H54 (cell line): ENCODE measurements around the gene L2HGDH.
"Not testable (repeated sequence)": the region's sequence is repeated elsewhere in the genome, so short reads cannot be mapped to it uniquely, and the experiment has no call there.

Source experiments
- DNase-seq: peaks from one replicate; pipeline ENCODE4 v3.0.0; 2011; ENCODE audit warnings: low spot score, mixed read lengths; ENCODE audit not compliant: insufficient read length
- FAIRE-seq: peaks from 3 replicates; lab custom pipeline; 2011; peaks lifted over from hg19 to GRCh38; lab: Jason Lieb, UNC
- POLR2A ChIP-seq: IDR thresholded peaks from 2 replicates; pipeline ENCODE4 v1.6.1; 2011; ENCODE audit warnings: low read depth, mild to moderate bottlenecking, low read length

The L2HGDH gene

GRCh38 chr14:50333014-50333509 is 21.0 kb upstream of the L2HGDH start:
- peak; percentile 33 for FAIRE-seq

DNA sequence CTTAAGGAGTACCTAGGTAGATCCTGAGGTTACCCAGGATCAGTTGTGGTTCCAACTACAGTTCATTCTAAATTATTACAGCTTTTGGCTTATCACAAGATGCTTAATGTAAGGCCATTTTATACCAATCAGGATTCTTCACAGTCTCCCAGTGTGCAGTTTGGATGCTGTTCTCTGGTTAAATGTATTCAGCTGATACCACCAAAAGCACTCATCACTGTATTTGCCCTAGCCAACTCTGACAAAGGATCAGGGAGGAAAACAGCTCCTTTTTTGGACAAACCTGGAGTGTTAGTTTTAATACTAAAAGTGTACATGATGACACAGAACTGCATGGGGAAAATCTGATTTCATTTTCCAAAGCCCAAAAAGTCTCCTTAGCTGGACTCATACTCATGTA is 19.6 kb upstream of the L2HGDH start:
- FAIRE-seq = no peak
- no peak for DNase-seq
- TF ChIP-seq POLR2A = no peak

More at GRCh38 chr14:50333014-50333509, 21.0 kb upstream of the L2HGDH start:
- TF ChIP-seq POLR2A = no peak
- DNase-seq = no peak

DNA sequence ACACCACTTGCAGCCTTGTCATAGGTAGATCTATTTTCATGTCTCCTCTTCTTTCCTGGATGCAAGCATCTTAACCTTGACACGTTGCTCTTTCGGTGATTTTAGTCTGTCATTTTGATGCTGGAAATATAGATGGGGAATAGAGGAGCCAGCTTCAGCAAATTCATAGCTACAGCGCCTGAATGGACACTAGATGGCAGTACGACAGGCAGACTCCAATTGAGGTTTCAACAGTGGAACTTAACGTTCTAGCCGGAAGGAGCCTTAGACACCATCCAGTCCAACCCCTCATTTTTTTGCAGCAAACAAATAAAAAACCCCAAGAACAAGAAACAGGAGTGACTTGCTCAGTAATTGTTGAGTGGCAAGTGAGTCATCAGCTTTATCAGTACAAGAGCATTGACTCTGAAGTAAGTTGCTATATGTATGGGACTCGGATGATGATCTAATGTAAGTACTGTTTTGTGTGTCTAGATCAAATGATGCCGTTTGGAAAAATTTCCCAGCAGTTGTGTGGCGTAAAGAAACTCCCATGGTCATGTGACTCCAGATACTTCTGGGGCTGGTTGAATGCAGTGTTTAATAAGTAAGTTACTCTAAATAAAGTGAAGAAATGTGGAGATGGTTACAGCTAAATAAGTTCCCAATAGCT is 9.1 kb upstream of the L2HGDH start:
- TF ChIP-seq POLR2A = no peak
- FAIRE-seq (peak; percentile 95), DNase-seq (no peak)

DNA sequence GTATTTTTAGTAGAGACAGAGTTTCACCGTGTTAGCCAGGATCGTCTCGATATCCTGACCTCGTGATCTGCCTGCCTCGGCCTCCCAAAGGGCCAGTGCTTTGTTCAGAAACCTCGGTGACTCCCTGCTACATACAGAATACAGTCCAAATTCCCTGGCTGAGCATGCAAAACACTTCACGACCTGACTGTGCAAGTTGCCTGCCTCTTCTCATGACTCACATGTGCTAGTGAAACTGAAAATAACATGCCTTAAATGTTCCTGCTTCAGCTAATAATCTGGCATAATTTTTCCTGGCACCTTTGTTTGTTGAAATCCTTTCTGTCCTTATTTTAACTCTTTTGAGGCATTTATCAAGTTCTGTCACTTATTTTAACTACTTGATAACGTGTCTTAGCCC is 8.3 kb upstream of the L2HGDH start:
- no peak for TF ChIP-seq POLR2A
- DNase-seq = no peak
- FAIRE-seq = peak; percentile 75

DNA sequence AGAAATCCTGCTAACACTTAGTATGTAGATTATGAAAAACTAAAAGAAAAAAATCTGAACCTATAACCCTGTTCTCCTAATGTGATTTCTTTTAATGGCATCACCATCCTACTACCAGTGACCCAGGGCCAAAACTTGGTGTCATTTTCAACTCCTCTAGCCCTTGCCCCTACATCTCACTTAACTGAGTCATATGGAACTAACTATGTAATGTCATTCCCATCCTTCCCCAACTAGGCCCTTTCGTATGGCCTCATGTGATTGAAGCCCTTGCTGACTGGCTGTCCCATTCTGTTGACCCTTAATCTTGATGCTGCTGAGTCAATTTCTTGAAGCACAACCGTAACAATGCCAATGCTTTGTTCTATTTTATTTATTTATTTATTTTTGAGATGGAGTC is 7.7 kb upstream of the L2HGDH start:
- DNase-seq = no peak
- no peak for TF ChIP-seq POLR2A
- FAIRE-seq = no peak

DNA sequence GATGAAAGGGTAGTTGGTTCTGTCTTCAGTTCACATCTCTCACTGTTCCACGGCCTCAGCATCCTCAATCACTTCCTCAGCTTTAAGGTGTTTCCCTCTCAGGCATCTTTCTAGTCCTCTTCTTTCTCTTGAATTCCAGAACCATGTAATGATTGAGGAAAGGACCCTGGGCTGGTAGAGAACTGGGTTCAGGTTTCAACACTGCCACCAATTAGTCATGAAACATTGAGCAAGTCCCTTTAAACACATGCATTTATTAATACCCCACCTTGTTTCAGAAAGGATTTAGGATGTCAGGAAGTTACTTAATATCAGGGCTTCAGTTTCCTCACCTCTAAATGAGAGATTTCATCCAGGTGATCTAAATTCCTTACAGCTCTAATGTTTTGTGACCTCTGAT is 7.3 kb upstream of the L2HGDH start:
- no peak for TF ChIP-seq POLR2A
- no peak for FAIRE-seq
- no peak for DNase-seq

DNA sequence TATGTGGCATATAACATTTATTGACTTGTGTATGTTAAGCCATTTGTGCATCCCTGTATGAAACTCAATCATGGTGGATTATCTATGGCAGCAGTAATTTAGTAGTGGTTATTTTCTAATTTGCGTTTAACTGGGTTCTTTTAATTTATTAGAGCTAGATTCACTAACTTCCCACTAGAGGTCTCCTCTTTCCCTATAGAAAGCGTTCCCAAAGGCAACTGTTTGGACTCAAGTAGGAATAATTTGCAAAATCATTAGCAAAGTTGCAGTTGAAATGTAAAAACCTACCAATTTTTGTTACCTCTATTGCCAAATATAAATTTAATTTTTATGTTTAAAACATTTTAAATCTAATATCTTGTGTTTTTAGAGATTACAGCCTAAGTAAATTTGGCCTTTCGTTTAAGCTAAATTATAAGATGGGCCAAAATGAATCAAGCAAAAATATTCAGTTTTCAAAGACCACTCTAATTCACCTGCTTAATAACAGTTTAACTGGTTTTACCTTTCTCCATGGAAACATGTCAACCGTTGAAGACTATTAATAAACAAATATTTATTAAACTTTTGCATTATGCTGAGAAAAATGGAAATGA is 6.1 kb upstream of the L2HGDH start:
- FAIRE-seq (no peak), DNase-seq (no peak)
- no peak for TF ChIP-seq POLR2A

DNA sequence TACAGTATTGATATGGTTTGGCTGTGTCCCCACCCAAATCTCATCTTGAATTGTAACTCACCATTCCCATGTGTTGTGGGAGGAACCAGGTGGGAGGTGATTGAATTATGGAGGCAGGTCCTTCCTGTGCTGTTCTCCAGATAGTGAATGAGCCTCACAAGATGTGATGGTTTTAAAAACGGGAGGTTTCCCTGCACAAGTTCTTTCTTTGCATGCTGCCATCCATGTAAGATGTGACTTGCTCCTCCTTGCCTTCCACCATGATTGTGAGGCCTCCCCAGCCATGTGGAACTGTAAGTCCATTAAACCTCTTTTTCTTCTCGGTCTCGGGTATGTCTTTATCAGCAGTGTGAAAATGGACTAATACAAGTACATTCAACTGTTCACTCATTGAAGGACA is 2.1 kb upstream of the L2HGDH start:
- FAIRE-seq, DNase-seq: not testable (repeated sequence)

- DNase-seq = no peak
- no peak for TF ChIP-seq POLR2A
- no peak for FAIRE-seq
Measured at GRCh38 chr14:50312734-50313054, 665 bp upstream of the L2HGDH start.

DNA sequence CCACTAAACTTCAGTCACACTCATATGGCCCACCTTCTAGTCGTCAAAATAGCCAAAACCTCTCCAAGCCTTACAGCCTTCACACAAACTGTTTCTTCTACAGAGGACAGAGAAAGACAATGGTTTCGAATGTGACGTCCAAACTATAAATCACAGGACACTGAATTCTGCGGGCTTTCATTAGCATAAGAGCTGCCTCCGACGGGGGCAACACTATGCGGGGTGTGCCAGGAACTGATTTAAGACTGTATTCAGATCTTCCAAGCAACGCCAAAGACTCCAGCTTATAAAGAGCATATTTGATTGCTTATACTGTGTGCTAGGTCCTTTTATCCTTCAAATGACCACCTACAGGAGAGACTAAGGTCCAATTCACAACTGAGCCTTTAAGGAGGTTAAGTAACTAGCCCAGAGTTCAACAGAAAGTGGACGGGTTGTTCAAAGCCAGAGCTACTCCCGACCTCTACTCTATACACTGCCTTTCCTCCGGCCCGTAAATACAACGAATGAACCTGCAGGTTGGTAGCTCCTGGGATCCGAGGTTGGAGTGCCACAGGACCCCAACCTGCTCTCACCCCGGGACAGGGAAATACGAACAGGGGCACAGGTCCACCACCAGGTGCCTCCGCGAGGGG is 575 bp downstream of the L2HGDH start:
- no peak for FAIRE-seq
- no peak for DNase-seq
- TF ChIP-seq POLR2A = no peak

GRCh38 chr14:50310445-50310844 is 1.6 kb downstream of the L2HGDH start:
- FAIRE-seq (no peak), DNase-seq (no peak)
- TF ChIP-seq POLR2A = no peak

GRCh38 chr14:50308363-50308915 is 3.6 kb downstream of the L2HGDH start:
- DNase-seq (no peak), FAIRE-seq (peak; percentile 57)
- TF ChIP-seq POLR2A = no peak

DNA sequence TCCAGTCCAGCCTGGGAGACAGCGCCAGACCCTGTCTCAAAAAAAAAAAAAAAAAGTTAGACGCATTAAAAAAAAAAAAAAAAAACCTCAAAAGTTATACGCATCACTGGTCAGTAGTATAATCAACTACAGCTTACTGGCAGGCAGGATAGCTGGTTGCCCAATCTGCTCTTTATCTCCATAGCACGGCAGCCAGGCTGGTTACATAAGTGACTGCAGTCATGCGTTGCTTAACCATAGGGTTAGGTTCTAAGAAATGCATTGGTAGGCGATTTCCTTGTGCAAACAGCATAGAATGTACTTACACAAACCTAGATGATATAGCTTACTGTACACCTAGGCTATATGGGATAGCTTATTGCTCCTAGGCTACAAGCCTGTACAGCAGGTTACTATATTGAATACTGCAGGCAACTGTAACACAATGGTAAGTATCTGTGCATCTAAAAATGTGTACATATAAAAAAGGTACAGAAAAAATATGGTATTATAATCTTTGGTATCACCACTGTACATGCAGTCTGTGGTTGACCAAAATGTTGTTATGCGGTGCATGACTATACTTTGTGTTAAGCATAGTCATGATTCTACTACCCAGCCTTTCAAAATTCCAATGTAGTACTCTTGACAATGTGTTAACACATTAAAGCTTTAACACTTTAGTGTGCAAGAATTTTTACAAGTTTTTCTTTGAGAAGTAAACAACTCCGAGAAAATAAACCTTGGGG is 8.1 kb downstream of the L2HGDH start:
- TF ChIP-seq POLR2A = no peak
- DNase-seq (no peak), FAIRE-seq (no peak)

GRCh38 chr14:50301914-50302313 is 10.1 kb downstream of the L2HGDH start:
- DNase-seq (no peak), FAIRE-seq (no peak)
- TF ChIP-seq POLR2A = no peak

DNA sequence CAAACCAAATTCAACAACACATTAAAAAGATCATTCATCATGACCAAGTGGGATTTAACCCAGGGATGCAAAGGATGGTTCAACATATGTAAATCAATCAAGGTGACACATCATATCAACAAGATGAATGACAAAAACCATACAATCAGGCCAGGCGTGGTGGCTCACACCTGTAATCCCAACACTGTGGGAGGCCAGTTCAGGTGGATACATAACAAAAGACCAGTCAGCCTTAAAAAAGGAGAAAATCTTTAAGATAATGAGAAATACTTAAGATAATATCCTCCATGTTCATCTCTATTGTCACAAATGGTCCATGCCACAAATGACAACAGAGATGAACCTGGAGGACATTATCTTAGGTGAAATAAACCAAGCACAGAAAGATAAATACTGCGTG is 12.4 kb downstream of the L2HGDH start:
- FAIRE-seq (no peak), DNase-seq (no peak)
- no peak for TF ChIP-seq POLR2A
